ENCODE data around the gene LDLRAD4.

LDLRAD4 gene

DNA sequence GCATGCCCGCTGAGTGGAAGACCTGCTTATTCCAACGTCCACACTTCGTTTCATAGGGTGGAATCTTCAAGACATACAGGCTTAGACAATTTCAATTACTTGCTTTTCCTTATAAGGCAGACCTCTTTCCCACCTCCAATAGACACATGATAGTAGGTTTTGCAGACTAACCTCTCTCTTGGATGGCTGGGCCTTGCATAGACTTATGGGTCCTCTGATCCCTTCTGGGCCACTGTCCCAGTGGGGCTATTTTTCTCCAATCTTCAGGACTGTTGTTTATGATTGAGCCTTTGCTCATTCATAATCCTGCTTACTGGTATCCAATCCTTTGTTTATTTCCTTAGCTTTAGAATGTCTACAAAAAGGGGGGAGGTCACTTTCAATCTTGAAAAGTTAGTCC lies 368.9 kb downstream of the LDLRAD4 start:
- Mint-ChIP-seq H3K27me3 (ENCODE audit: low read depth) (peaks cover 3% of the 10 kb centered on the region), H3K4me1 (peaks cover 8% of the 10 kb centered on the region), H3K9me3 (no peaks in the 10 kb centered on the region), H3K4me3 (no peak overlapping the region), H3K36me3 (ENCODE audit: low read depth) (no peaks in the 10 kb centered on the region), H3K27ac (no peak overlapping the region)
- TF ChIP-seq, protein P1, sequence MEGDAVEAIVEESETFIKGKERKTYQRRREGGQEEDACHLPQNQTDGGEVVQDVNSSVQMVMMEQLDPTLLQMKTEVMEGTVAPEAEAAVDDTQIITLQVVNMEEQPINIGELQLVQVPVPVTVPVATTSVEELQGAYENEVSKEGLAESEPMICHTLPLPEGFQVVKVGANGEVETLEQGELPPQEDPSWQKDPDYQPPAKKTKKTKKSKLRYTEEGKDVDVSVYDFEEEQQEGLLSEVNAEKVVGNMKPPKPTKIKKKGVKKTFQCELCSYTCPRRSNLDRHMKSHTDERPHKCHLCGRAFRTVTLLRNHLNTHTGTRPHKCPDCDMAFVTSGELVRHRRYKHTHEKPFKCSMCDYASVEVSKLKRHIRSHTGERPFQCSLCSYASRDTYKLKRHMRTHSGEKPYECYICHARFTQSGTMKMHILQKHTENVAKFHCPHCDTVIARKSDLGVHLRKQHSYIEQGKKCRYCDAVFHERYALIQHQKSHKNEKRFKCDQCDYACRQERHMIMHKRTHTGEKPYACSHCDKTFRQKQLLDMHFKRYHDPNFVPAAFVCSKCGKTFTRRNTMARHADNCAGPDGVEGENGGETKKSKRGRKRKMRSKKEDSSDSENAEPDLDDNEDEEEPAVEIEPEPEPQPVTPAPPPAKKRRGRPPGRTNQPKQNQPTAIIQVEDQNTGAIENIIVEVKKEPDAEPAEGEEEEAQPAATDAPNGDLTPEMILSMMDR (IDR thresholded peaks at IDR 0.05; ENCODE audit: unreplicated experiment in 3 of 3), result no peak

GRCh38 chr18:13587937-13588336 lies 369.4 kb downstream of the LDLRAD4 start:
- peaks cover 3% of the 10 kb centered on the region for H3K27me3 Mint-ChIP-seq (ENCODE audit: low read depth)
- no peak overlapping the region for H3K4me3 Mint-ChIP-seq
- no peak overlapping the region for H3K27ac Mint-ChIP-seq
- TF ChIP-seq, protein P1 (IDR thresholded peaks at IDR 0.05; ENCODE audit: unreplicated experiment in 3 of 3), result no peak
- H3K36me3 Mint-ChIP-seq (ENCODE audit: low read depth), result no peaks in the 10 kb centered on the region
- peaks cover 8% of the 10 kb centered on the region for H3K4me1 Mint-ChIP-seq
- no peaks in the 10 kb centered on the region for H3K9me3 Mint-ChIP-seq

- Mint-ChIP-seq H3K9me3 (no peaks in the 10 kb centered on the region), H3K4me3 (no peak overlapping the region), H3K27me3 (ENCODE audit: low read depth) (no peaks in the 10 kb centered on the region), H3K4me1 (peaks cover 8% of the 10 kb centered on the region), H3K27ac (no peak overlapping the region), H3K36me3 (ENCODE audit: low read depth) (no peaks in the 10 kb centered on the region)
- TF ChIP-seq, protein P1 (IDR thresholded peaks at IDR 0.05; ENCODE audit: unreplicated experiment in 3 of 3), result no peak
These were observed 370.8 kb downstream of the LDLRAD4 start for GRCh38 chr18:13589316-13589715.

- Mint-ChIP-seq H3K27ac (no peak overlapping the region), H3K36me3 (ENCODE audit: low read depth) (no peaks in the 10 kb centered on the region), H3K4me1 (peaks cover 8% of the 10 kb centered on the region), H3K4me3 (no peak overlapping the region), H3K9me3 (no peaks in the 10 kb centered on the region), H3K27me3 (ENCODE audit: low read depth) (no peaks in the 10 kb centered on the region)
- TF ChIP-seq, protein P1 (IDR thresholded peaks at IDR 0.05; ENCODE audit: unreplicated experiment in 3 of 3), result no peak
These were observed 371.4 kb downstream of the LDLRAD4 start for GRCh38 chr18:13589943-13590342.

DNA sequence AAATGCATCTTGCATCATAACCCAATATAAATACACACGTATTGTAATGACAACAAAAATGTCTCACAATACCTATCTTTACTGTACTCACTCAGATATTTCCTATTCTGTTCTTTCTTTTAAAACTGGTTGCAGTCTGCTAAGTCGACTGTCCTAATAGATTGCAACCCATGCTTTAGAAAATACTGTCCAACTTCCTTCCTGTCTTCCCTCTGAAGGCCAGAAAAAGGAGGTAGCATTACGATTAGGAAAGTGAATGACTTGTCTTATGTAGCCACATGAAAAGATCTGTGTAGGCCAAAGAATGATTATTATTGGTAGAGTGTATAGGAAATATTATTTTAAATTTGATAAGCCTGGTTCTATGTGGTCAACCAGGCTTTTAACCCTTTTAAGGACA lies 373.7 kb downstream of the LDLRAD4 start:
- Mint-ChIP-seq H3K27ac (no peak overlapping the region), H3K4me3 (no peak overlapping the region), H3K9me3 (peaks cover 22% of the 10 kb centered on the region), H3K4me1 (no peaks in the 10 kb centered on the region), H3K27me3 (ENCODE audit: low read depth) (no peaks in the 10 kb centered on the region), H3K36me3 (ENCODE audit: low read depth) (no peaks in the 10 kb centered on the region)
- TF ChIP-seq, protein P1 (IDR thresholded peaks at IDR 0.05; ENCODE audit: unreplicated experiment in 3 of 3), result no peak

GRCh38 chr18:13594551-13594950 lies 376.0 kb downstream of the LDLRAD4 start:
- TF ChIP-seq, protein P1 (IDR thresholded peaks at IDR 0.05; ENCODE audit: unreplicated experiment in 3 of 3), result no peak
- Mint-ChIP-seq H3K4me3 (no peak overlapping the region), H3K36me3 (ENCODE audit: low read depth) (no peaks in the 10 kb centered on the region), H3K4me1 (no peaks in the 10 kb centered on the region), H3K27me3 (ENCODE audit: low read depth) (no peaks in the 10 kb centered on the region), H3K9me3 (peaks cover 39% of the 10 kb centered on the region), H3K27ac (no peak overlapping the region)

Data from nephron (organoid).